ENCODE measurements around the gene ARFGEF2. TPM values are rescaled to one million over a fixed set of nuclear protein-coding genes. Genes with fewer than 3 reads are reported as not detected.
A peak's percentile ranks its signal among the peaks of the same experiment; 100 is the strongest.

ARFGEF2 gene
- total and polyA plus RNA-seq, 8 donors: 22.1 to 34.5 (median 23.1) TPM

GRCh38 chr20:48892049-48892470, 29.5 kb upstream of the ARFGEF2 start:
- DNase-seq (no peak), ATAC-seq (no peak)
- intact Hi-C loops (cut with DNase I): no loop called here
- Histone ChIP-seq H3K4me1 (peaks cover 0 to 12% of the 10 kb centered on the region in 2 donors), H3K4me3 (no peak overlapping the region), H3K27ac (peak overlapping the region in 1 of 2 donors; percentile 82), H3K36me3 (no peaks in the 10 kb centered on the region), H3K9me3 (peaks cover 0 to 6% of the 10 kb centered on the region in 2 donors), H3K27me3 (peaks cover 0 to 5% of the 10 kb centered on the region in 2 donors)
- no peak for TF ChIP-seq CTCF (IDR thresholded peaks at IDR 0.05)

GRCh38 chr20:48892891-48893290, 28.6 kb upstream of the ARFGEF2 start:
- ATAC-seq (no peak), DNase-seq (no peak)
- Histone ChIP-seq H3K4me1 (peaks cover 0 to 12% of the 10 kb centered on the region in 2 donors), H3K4me3 (no peak overlapping the region), H3K27ac (no peak overlapping the region), H3K9me3 (peaks cover 0 to 6% of the 10 kb centered on the region in 2 donors), H3K36me3 (no peaks in the 10 kb centered on the region), H3K27me3 (peaks cover 0 to 5% of the 10 kb centered on the region in 2 donors)
- TF ChIP-seq CTCF (IDR thresholded peaks at IDR 0.05): no peak
- intact Hi-C loops (cut with DNase I): no loop called here

- Histone ChIP-seq H3K9me3 (peaks cover 0 to 6% of the 10 kb centered on the region in 2 donors), H3K36me3 (no peaks in the 10 kb centered on the region), H3K27me3 (peaks cover 0 to 5% of the 10 kb centered on the region in 2 donors), H3K27ac (no peak overlapping the region), H3K4me1 (peaks cover 0 to 9% of the 10 kb centered on the region in 2 donors), H3K4me3 (no peak overlapping the region)
- ATAC-seq (no peak), DNase-seq (no peak)
- intact Hi-C loops (cut with DNase I): no loop called here
- TF ChIP-seq CTCF (IDR thresholded peaks at IDR 0.05): no peak
These were observed 28.1 kb upstream of the ARFGEF2 start for GRCh38 chr20:48893374-48893773.

- peaks cover 0 to 27% of the 10 kb centered on the region in 2 donors for H3K4me1 ChIP-seq
- no peak for DNase-seq
- TF ChIP-seq CTCF (IDR thresholded peaks at IDR 0.05): no peak
- no peaks in the 10 kb centered on the region for H3K27me3 ChIP-seq
- peaks cover 0 to 2% of the 10 kb centered on the region in 2 donors for H3K9me3 ChIP-seq
- peak; percentile 38 for ATAC-seq
- H3K27ac ChIP-seq: no peak overlapping the region
- H3K4me3 ChIP-seq: no peak overlapping the region
- intact Hi-C loops (cut with DNase I): no loop called here
- H3K36me3 ChIP-seq: no peaks in the 10 kb centered on the region
These were observed 24.1 kb upstream of the ARFGEF2 start for GRCh38 chr20:48897305-48898010.

- ATAC-seq (no peak), DNase-seq (no peak)
- peaks cover 0 to 29% of the 10 kb centered on the region in 2 donors for H3K4me1 ChIP-seq
- TF ChIP-seq CTCF (IDR thresholded peaks at IDR 0.05): no peak
- H3K27ac ChIP-seq: no peak overlapping the region
- no peak overlapping the region for H3K4me3 ChIP-seq
- H3K36me3 ChIP-seq: no peaks in the 10 kb centered on the region
- no peaks in the 10 kb centered on the region for H3K27me3 ChIP-seq
- intact Hi-C loops (cut with DNase I): no loop called here
- peaks cover 0 to 2% of the 10 kb centered on the region in 2 donors for H3K9me3 ChIP-seq
These were observed 23.3 kb upstream of the ARFGEF2 start for GRCh38 chr20:48898210-48898609.
